GM23338 (cell line): ENCODE data around the gene SLC7A6. TPM values are rescaled to one million over a fixed set of nuclear protein-coding genes. Genes with fewer than 3 reads are reported as not detected.

ENCODE experiments used
- ATAC-seq: fragments of 200-7000 bp; cut with Tn5 transposase; 3 replicates; pipeline ENCODE4 v1.9.1; 2020
- DNase-seq: peaks from one replicate; pipeline ENCODE4 v3.0.0-alpha.2; 2015; ENCODE audit warnings: low spot score
- H2AFZ ChIP-seq: fragments of 200-600 bp; sonication (generic); 2 replicates; pipeline ENCODE4 v1.8.0; 2016; ENCODE audit warnings: antibody characterized with exemption, mild to moderate bottlenecking, moderate library complexity
- H3F3A ChIP-seq: fragments of 200-600 bp; sonication (generic); replicated peaks from 2 replicates; pipeline ENCODE4 v1.8.0; 2017; ENCODE audit warnings: antibody characterized with exemption, mixed run types, low read depth
- H3K27ac ChIP-seq: fragments of 200-600 bp; sonication (generic); 2 replicates; pipeline ENCODE4 v1.6.1; 2016; ENCODE audit warnings: low read depth
- H3K27me3 ChIP-seq: fragments of 200-600 bp; sonication (generic); 2 replicates; pipeline ENCODE4 v1.8.0; 2016; ENCODE audit warnings: mild to moderate bottlenecking, mixed run types, moderate library complexity; ENCODE audit not compliant: insufficient read depth
- H3K36me3 ChIP-seq: fragments of 200-600 bp; sonication (generic); 2 replicates; pipeline ENCODE4 v1.8.0; 2016; ENCODE audit warnings: mild to moderate bottlenecking; ENCODE audit not compliant: insufficient read depth
- H3K4me1 ChIP-seq: fragments of 200-600 bp; sonication (generic); 2 replicates; pipeline ENCODE4 v1.8.0; 2016; ENCODE audit warnings: mild to moderate bottlenecking, moderate library complexity; ENCODE audit not compliant: insufficient read depth
- H3K4me2 ChIP-seq: fragments of 200-600 bp; sonication (generic); 2 replicates; pipeline ENCODE4 v1.7.1; 2017; ENCODE audit warnings: mixed run types
- H3K4me3 ChIP-seq: fragments of 200-600 bp; sonication (generic); 2 replicates; pipeline ENCODE4 v1.6.1; 2016; ENCODE audit warnings: mixed run types
- H3K79me2 ChIP-seq: fragments of 200-600 bp; sonication (generic); replicated peaks from 2 replicates; pipeline ENCODE4 v1.8.0; 2017; ENCODE audit warnings: mild to moderate bottlenecking; ENCODE audit not compliant: insufficient read depth
- H3K9me2 ChIP-seq: fragments of 200-600 bp; sonication (generic); 2 replicates; pipeline ENCODE4 v1.8.0; 2017; ENCODE audit not compliant: insufficient read depth
- H4K20me1 ChIP-seq: fragments of 200-600 bp; sonication (generic); replicated peaks from 2 replicates; pipeline ENCODE4 v1.8.0; 2017; ENCODE audit warnings: mild to moderate bottlenecking; ENCODE audit not compliant: insufficient read depth
- H3K27ac Mint-ChIP-seq: 2 replicates; pipeline ENCODE4 v1.8.0; 2020; ENCODE audit warnings: inconsistent platforms, mild to moderate bottlenecking, moderate library complexity, mixed read lengths
- H3K27me3 Mint-ChIP-seq: 3 replicates; pipeline ENCODE4 v1.8.0; 2022; ENCODE audit warnings: low read depth, mild to moderate bottlenecking, moderate library complexity, mixed read lengths, inconsistent platforms; ENCODE audit not compliant: insufficient read depth, poor library complexity
- H3K36me3 Mint-ChIP-seq: 3 replicates; pipeline ENCODE4 v1.8.0; 2021; ENCODE audit warnings: low read depth, mild to moderate bottlenecking, inconsistent platforms, moderate library complexity, mixed read lengths
- H3K4me1 Mint-ChIP-seq: 3 replicates; pipeline ENCODE4 v1.8.0; 2020; ENCODE audit warnings: mild to moderate bottlenecking, inconsistent platforms, mixed read lengths
- H3K4me3 Mint-ChIP-seq: 3 replicates; pipeline ENCODE4 v1.8.0; 2021; ENCODE audit warnings: moderate library complexity, mild to moderate bottlenecking, inconsistent platforms, mixed read lengths
- H3K9me3 Mint-ChIP-seq: 3 replicates; pipeline ENCODE4 v1.8.0; 2020; ENCODE audit warnings: moderate library complexity, mild to moderate bottlenecking, inconsistent platforms, mixed read lengths
- CREB1 ChIP-seq: fragments of 250-450 bp; sonication (Bioruptor Pico); IDR thresholded peaks from 2 replicates; pipeline ENCODE4 v1.5.0; 2020; ENCODE audit warnings: low read depth, mild to moderate bottlenecking, moderate library complexity
- CTCF ChIP-seq, 2 experiments: fragments of 200-600 bp in 1 of 2; sonication (generic) in 1 of 2; conservative IDR thresholded peaks; 2 replicates each; pipeline versions ENCODE4 v1.5.1 to v1.6.1; 2016 to 2017; ENCODE audit warnings: antibody characterized with exemption in 2 of 2, low read depth in 2 of 2, mild to moderate bottlenecking in 2 of 2, moderate library complexity in 1 of 2
- ETS1 ChIP-seq: IDR thresholded peaks from 2 replicates; pipeline ENCODE4 v1.6.1; 2016; ENCODE audit warnings: antibody characterized with exemption
- EZH2 ChIP-seq: fragments of 200-600 bp; sonication (generic); IDR thresholded peaks from one replicate; pipeline ENCODE4 v1.8.0; 2017; ENCODE audit warnings: antibody characterized with exemption, mild to moderate bottlenecking, low read depth; ENCODE audit not compliant: unreplicated experiment
- EZH2phosphoT487 ChIP-seq: fragments of 200-600 bp; sonication (generic); IDR thresholded peaks from one replicate; pipeline ENCODE4 v1.8.1; 2018; ENCODE audit warnings: antibody characterized with exemption; ENCODE audit not compliant: unreplicated experiment
- JUNB ChIP-seq: IDR thresholded peaks from one replicate; pipeline ENCODE4 v1.6.1; 2016; ENCODE audit warnings: antibody characterized with exemption; ENCODE audit not compliant: unreplicated experiment
- NANOG ChIP-seq: IDR thresholded peaks from 2 replicates; pipeline ENCODE4 v1.6.1; 2016; ENCODE audit warnings: antibody characterized with exemption, borderline replicate concordance
- POLR2AphosphoS5 ChIP-seq: IDR thresholded peaks from 2 replicates; pipeline ENCODE4 v1.6.1; 2016; ENCODE audit warnings: antibody characterized with exemption, low read depth
- STAT1 ChIP-seq: IDR thresholded peaks from one replicate; pipeline ENCODE4 v1.6.1; 2016; ENCODE audit warnings: antibody characterized with exemption; ENCODE audit not compliant: unreplicated experiment
- ZNF114 ChIP-seq: fragments of 250-450 bp; sonication (Bioruptor Pico); IDR thresholded peaks from 2 replicates; pipeline ENCODE4 v1.5.0; 2020; ENCODE audit warnings: mild to moderate bottlenecking, moderate library complexity
- ZNF331 ChIP-seq: fragments of 250-450 bp; sonication (Bioruptor Pico); IDR thresholded peaks from 2 replicates; pipeline ENCODE4 v1.5.0; 2020; ENCODE audit warnings: low read depth, mild to moderate bottlenecking, moderate library complexity
- polyA plus RNA-seq: library from polyadenylated mRNA; unstranded; fragments of >200 nt; fragmentation: Nextera tagmentation; extraction: Ambion mirVana; gene quantifications from 2 replicates; pipeline ENCODE4 v1.2.1, GENCODE V29; 2016
- total RNA-seq: library from RNA; depleted of rRNA; stranded (reverse); fragments of >200 nt; shearing (Covaris generic); gene quantifications from 2 replicates; pipeline ENCODE4 v1.2.3, GENCODE V29; 2014
- TF ChIP-seq, protein P1 (sequence below): fragments of 250-450 bp; sonication (Bioruptor Pico); IDR thresholded peaks from 2 replicates; pipeline ENCODE4 v1.5.0; 2020; ENCODE audit warnings: mild to moderate bottlenecking, moderate library complexity
- TF ChIP-seq, protein P2 (sequence below): IDR thresholded peaks from one replicate; pipeline ENCODE4 v1.6.1; 2018; ENCODE audit warnings: antibody characterized with exemption; ENCODE audit not compliant: unreplicated experiment

Gene SLC7A6
- total and polyA plus RNA-seq, 2 experiments from 2014 or later = 16.6 to 30.9 TPM

- peak; percentile 63 for ATAC-seq
- H3F3A ChIP-seq = peaks cover 18% of the 10 kb centered on the region
- peaks cover 17% of the 10 kb centered on the region for H3K4me1 ChIP-seq
- peak overlapping the region; percentile 92 for H3K4me3 Mint-ChIP-seq
- H3K27ac ChIP-seq = peak overlapping the region; percentile 99
- H3K27me3 Mint-ChIP-seq = peaks cover 24% of the 10 kb centered on the region
- peak overlapping the region; percentile 56 for H2AFZ ChIP-seq
- peaks cover 3% of the 10 kb centered on the region; the same call in 1 of the 2 replicates for H3K27me3 ChIP-seq
- no peaks in the 10 kb centered on the region for H3K9me2 ChIP-seq
- H3K36me3 ChIP-seq = 0 out of 2 replicates have a peak, but pooled peaks cover 4% of the 10 kb centered on the region
- peaks cover 7% of the 10 kb centered on the region for H3K36me3 Mint-ChIP-seq
- H3K4me3 ChIP-seq = peak overlapping the region; percentile 98
- H3K79me2 ChIP-seq = peaks cover 23% of the 10 kb centered on the region
- H3K4me2 ChIP-seq = peak overlapping the region; percentile 99
- H3K4me1 Mint-ChIP-seq = peaks cover 26% of the 10 kb centered on the region
- H3K9me3 Mint-ChIP-seq = peaks cover 4% of the 10 kb centered on the region
- DNase-seq = peak; percentile 99
- H4K20me1 ChIP-seq = peaks cover 18% of the 10 kb centered on the region
- no peak for TF ChIP-seq STAT1
- no peak for TF ChIP-seq EZH2
- no peak for TF ChIP-seq NANOG
- TF ChIP-seq JUNB = no peak
- TF ChIP-seq, protein P1, sequence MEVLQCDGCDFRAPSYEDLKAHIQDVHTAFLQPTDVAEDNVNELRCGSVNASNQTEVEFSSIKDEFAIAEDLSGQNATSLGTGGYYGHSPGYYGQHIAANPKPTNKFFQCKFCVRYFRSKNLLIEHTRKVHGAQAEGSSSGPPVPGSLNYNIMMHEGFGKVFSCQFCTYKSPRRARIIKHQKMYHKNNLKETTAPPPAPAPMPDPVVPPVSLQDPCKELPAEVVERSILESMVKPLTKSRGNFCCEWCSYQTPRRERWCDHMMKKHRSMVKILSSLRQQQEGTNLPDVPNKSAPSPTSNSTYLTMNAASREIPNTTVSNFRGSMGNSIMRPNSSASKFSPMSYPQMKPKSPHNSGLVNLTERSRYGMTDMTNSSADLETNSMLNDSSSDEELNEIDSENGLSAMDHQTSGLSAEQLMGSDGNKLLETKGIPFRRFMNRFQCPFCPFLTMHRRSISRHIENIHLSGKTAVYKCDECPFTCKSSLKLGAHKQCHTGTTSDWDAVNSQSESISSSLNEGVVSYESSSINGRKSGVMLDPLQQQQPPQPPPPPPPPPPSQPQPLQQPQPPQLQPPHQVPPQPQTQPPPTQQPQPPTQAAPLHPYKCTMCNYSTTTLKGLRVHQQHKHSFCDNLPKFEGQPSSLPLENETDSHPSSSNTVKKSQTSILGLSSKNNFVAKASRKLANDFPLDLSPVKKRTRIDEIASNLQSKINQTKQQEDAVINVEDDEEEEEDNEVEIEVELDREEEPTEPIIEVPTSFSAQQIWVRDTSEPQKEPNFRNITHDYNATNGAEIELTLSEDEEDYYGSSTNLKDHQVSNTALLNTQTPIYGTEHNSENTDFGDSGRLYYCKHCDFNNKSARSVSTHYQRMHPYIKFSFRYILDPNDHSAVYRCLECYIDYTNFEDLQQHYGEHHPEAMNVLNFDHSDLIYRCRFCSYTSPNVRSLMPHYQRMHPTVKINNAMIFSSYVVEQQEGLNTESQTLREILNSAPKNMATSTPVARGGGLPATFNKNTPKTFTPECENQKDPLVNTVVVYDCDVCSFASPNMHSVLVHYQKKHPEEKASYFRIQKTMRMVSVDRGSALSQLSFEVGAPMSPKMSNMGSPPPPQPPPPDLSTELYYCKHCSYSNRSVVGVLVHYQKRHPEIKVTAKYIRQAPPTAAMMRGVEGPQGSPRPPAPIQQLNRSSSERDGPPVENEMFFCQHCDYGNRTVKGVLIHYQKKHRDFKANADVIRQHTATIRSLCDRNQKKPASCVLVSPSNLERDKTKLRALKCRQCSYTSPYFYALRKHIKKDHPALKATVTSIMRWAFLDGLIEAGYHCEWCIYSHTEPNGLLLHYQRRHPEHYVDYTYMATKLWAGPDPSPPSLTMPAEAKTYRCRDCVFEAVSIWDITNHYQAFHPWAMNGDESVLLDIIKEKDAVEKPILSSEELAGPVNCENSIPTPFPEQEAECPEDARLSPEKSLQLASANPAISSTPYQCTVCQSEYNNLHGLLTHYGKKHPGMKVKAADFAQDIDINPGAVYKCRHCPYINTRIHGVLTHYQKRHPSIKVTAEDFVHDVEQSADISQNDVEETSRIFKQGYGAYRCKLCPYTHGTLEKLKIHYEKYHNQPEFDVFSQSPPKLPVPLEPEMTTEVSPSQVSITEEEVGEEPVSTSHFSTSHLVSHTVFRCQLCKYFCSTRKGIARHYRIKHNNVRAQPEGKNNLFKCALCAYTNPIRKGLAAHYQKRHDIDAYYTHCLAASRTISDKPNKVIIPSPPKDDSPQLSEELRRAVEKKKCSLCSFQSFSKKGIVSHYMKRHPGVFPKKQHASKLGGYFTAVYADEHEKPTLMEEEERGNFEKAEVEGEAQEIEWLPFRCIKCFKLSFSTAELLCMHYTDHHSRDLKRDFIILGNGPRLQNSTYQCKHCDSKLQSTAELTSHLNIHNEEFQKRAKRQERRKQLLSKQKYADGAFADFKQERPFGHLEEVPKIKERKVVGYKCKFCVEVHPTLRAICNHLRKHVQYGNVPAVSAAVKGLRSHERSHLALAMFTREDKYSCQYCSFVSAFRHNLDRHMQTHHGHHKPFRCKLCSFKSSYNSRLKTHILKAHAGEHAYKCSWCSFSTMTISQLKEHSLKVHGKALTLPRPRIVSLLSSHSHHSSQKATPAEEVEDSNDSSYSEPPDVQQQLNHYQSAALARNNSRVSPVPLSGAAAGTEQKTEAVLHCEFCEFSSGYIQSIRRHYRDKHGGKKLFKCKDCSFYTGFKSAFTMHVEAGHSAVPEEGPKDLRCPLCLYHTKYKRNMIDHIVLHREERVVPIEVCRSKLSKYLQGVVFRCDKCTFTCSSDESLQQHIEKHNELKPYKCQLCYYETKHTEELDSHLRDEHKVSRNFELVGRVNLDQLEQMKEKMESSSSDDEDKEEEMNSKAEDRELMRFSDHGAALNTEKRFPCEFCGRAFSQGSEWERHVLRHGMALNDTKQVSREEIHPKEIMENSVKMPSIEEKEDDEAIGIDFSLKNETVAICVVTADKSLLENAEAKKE (CRISPR knock-in tag) = no peak
- TF ChIP-seq, protein P2, sequence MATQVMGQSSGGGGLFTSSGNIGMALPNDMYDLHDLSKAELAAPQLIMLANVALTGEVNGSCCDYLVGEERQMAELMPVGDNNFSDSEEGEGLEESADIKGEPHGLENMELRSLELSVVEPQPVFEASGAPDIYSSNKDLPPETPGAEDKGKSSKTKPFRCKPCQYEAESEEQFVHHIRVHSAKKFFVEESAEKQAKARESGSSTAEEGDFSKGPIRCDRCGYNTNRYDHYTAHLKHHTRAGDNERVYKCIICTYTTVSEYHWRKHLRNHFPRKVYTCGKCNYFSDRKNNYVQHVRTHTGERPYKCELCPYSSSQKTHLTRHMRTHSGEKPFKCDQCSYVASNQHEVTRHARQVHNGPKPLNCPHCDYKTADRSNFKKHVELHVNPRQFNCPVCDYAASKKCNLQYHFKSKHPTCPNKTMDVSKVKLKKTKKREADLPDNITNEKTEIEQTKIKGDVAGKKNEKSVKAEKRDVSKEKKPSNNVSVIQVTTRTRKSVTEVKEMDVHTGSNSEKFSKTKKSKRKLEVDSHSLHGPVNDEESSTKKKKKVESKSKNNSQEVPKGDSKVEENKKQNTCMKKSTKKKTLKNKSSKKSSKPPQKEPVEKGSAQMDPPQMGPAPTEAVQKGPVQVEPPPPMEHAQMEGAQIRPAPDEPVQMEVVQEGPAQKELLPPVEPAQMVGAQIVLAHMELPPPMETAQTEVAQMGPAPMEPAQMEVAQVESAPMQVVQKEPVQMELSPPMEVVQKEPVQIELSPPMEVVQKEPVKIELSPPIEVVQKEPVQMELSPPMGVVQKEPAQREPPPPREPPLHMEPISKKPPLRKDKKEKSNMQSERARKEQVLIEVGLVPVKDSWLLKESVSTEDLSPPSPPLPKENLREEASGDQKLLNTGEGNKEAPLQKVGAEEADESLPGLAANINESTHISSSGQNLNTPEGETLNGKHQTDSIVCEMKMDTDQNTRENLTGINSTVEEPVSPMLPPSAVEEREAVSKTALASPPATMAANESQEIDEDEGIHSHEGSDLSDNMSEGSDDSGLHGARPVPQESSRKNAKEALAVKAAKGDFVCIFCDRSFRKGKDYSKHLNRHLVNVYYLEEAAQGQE = no peak
- no peak for TF ChIP-seq CTCF (conservative IDR thresholded peaks at IDR 0.05; ENCODE audit: low read depth in 2 of 2)
- TF ChIP-seq ZNF114 (CRISPR knock-in tag) = no peak
- peak; percentile 16; the same call in 1 of the 2 replicates for TF ChIP-seq ETS1
- TF ChIP-seq EZH2phosphoT487 = no peak
- 0 out of 2 replicates have a peak, but pooled peaks have one; percentile 38 for TF ChIP-seq CREB1
- peak; percentile 100 for TF ChIP-seq POLR2AphosphoS5
- TF ChIP-seq ZNF331 = no peak
- H3K27ac Mint-ChIP-seq = peak overlapping the region; percentile 97
These were observed 26.9 kb upstream of the SLC7A6 start for GRCh38 chr16:68237243-68238028.
